ENCODE results near the gene ERN1.

DNA sequence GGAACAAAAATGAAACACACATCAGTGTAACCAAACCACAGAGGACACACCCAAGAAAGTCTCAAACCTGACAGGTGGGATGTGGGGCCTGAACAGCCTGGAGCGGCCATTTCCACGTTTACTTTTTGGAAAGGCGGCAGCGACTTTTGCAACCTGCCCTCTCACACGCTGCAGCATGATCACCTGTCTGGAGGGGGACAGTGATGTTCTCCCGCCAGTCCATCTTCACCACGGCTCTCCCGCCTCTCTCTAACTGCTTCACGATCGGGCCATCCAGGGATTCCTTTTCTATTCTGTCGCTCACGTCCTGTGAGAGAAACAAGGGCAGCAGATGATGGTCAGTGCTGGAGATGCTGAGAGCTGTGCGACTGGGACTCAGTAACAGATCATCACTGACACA lies 84.8 kb downstream of the ERN1 start:
- TF ChIP-seq, protein P1, sequence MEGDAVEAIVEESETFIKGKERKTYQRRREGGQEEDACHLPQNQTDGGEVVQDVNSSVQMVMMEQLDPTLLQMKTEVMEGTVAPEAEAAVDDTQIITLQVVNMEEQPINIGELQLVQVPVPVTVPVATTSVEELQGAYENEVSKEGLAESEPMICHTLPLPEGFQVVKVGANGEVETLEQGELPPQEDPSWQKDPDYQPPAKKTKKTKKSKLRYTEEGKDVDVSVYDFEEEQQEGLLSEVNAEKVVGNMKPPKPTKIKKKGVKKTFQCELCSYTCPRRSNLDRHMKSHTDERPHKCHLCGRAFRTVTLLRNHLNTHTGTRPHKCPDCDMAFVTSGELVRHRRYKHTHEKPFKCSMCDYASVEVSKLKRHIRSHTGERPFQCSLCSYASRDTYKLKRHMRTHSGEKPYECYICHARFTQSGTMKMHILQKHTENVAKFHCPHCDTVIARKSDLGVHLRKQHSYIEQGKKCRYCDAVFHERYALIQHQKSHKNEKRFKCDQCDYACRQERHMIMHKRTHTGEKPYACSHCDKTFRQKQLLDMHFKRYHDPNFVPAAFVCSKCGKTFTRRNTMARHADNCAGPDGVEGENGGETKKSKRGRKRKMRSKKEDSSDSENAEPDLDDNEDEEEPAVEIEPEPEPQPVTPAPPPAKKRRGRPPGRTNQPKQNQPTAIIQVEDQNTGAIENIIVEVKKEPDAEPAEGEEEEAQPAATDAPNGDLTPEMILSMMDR (IDR thresholded peaks at IDR 0.05; ENCODE audit: control extremely low read depth in 1 of 3, insufficient read depth in 1 of 3, low read depth in 1 of 3, low read length in 3 of 3), result no peak
- TF ChIP-seq POLR2A (IDR thresholded peaks at IDR 0.05; ENCODE audit: control extremely low read depth in 1 of 2, low read depth in 2 of 2, low read length in 2 of 2), result no peak
- TF ChIP-seq EP300 (IDR thresholded peaks at IDR 0.05; ENCODE audit: borderline replicate concordance in 1 of 2, low read depth in 2 of 2, low read length in 2 of 2), result no peak
